ENCODE results near the gene BABAM2. TPM values are rescaled to one million over a fixed set of nuclear protein-coding genes. Genes with fewer than 3 reads are reported as not detected.

BABAM2 gene
- total and polyA plus RNA-seq, 4 donors, result 9.9 to 17.0 (median 13.9) TPM

DNA sequence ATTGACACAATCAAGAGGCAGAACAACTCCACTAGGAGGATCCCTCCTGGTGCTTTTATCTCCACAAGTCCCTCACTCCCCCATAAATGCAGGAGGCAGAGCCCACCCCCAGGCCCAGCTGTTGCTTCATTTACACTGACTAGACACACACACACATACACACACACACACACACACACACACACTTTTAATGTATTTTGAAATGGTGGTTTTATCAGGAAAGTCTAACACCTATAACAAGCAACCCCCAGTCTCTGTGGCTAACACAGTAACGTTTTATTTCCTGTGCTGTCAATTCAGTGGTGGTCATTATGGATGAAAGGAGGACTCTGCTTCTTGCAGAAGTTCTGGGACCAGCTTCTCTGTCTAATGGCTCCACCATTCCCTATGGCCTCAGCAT, 376.8 kb downstream of the BABAM2 start:
- TF ChIP-seq JUND (IDR thresholded peaks at IDR 0.05) (no peak), GABPA (IDR thresholded peaks at IDR 0.05 in 1 of 2, conservative IDR thresholded peaks at IDR 0.05 in 1 of 2) (no peak), FOXA1 (IDR thresholded peaks at IDR 0.05) (no peak), TAF1 (conservative IDR thresholded peaks at IDR 0.05) (no peak)
- TF ChIP-seq, protein P1, sequence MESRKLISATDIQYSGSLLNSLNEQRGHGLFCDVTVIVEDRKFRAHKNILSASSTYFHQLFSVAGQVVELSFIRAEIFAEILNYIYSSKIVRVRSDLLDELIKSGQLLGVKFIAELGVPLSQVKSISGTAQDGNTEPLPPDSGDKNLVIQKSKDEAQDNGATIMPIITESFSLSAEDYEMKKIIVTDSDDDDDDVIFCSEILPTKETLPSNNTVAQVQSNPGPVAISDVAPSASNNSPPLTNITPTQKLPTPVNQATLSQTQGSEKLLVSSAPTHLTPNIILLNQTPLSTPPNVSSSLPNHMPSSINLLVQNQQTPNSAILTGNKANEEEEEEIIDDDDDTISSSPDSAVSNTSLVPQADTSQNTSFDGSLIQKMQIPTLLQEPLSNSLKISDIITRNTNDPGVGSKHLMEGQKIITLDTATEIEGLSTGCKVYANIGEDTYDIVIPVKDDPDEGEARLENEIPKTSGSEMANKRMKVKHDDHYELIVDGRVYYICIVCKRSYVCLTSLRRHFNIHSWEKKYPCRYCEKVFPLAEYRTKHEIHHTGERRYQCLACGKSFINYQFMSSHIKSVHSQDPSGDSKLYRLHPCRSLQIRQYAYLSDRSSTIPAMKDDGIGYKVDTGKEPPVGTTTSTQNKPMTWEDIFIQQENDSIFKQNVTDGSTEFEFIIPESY (IDR thresholded peaks at IDR 0.05), result no peak
- no peak overlapping the region for H3K27ac ChIP-seq (ENCODE audit: low read depth in 1 of 2, low read length in 2 of 2)
- no peaks in the 10 kb centered on the region for H3K4me1 ChIP-seq (ENCODE audit: control insufficient read depth in 4 of 4, insufficient read depth in 4 of 4, low read length in 3 of 4)
- DNase-seq (ENCODE audit: low spot score), result no peak
- H3K36me3 ChIP-seq (ENCODE audit: control insufficient read depth in 4 of 4, insufficient read depth in 3 of 4, low read depth in 1 of 4, low read length in 3 of 4), result no peaks in the 10 kb centered on the region
- no peak overlapping the region for H3K9ac ChIP-seq (ENCODE audit: low read depth in 1 of 2, low read length in 2 of 2)
- no peak overlapping the region for H3K4me3 ChIP-seq (ENCODE audit: low read depth in 1 of 3, low read length in 3 of 3)
- no peaks in the 10 kb centered on the region for H3K9me3 ChIP-seq (ENCODE audit: control insufficient read depth in 4 of 4, low read length in 3 of 4)
- 83% methylated on average over 1 of the region's 1 CpG for WGBS
- no peaks in the 10 kb centered on the region for H3K27me3 ChIP-seq (ENCODE audit: control insufficient read depth in 4 of 4, insufficient read depth in 4 of 4, low read length in 3 of 4)

DNA sequence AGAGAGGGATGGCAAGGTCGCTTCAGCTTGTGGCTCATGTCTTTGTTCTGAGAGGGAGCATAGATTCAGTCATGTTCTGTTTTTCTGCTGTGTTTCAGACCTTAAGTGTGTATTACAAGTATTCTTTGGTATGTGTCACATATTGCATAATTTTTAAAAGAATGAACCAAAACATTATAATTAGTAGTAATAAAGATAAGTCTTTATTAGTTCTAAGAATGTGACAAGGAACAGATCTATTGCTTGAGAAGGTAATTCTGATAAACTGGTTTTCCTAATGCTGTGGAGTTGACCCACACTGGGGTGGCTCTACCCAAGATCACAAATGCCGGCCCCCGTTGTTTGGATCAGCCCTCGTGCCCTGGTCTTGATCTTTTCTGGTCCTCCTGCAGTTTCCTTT, 377.9 kb downstream of the BABAM2 start:
- WGBS, result 84% methylated on average over 4 of the region's 4 CpGs
- no peak overlapping the region for H3K4me3 ChIP-seq (ENCODE audit: low read depth in 1 of 3, low read length in 3 of 3)
- no peaks in the 10 kb centered on the region for H3K27me3 ChIP-seq (ENCODE audit: control insufficient read depth in 4 of 4, insufficient read depth in 4 of 4, low read length in 3 of 4)
- no peak overlapping the region for H3K27ac ChIP-seq (ENCODE audit: low read depth in 1 of 2, low read length in 2 of 2)
- no peak for DNase-seq (ENCODE audit: low spot score)
- H3K9ac ChIP-seq (ENCODE audit: low read depth in 1 of 2, low read length in 2 of 2), result no peak overlapping the region
- H3K9me3 ChIP-seq (ENCODE audit: control insufficient read depth in 4 of 4, low read length in 3 of 4), result no peaks in the 10 kb centered on the region
- no peak for TF ChIP-seq SP1 (IDR thresholded peaks at IDR 0.05)
- no peak for TF ChIP-seq HNF4A (conservative IDR thresholded peaks at IDR 0.05)
- no peaks in the 10 kb centered on the region for H3K36me3 ChIP-seq (ENCODE audit: control insufficient read depth in 4 of 4, insufficient read depth in 3 of 4, low read depth in 1 of 4, low read length in 3 of 4)
- no peaks in the 10 kb centered on the region for H3K4me1 ChIP-seq (ENCODE audit: control insufficient read depth in 4 of 4, insufficient read depth in 4 of 4, low read length in 3 of 4)

DNA sequence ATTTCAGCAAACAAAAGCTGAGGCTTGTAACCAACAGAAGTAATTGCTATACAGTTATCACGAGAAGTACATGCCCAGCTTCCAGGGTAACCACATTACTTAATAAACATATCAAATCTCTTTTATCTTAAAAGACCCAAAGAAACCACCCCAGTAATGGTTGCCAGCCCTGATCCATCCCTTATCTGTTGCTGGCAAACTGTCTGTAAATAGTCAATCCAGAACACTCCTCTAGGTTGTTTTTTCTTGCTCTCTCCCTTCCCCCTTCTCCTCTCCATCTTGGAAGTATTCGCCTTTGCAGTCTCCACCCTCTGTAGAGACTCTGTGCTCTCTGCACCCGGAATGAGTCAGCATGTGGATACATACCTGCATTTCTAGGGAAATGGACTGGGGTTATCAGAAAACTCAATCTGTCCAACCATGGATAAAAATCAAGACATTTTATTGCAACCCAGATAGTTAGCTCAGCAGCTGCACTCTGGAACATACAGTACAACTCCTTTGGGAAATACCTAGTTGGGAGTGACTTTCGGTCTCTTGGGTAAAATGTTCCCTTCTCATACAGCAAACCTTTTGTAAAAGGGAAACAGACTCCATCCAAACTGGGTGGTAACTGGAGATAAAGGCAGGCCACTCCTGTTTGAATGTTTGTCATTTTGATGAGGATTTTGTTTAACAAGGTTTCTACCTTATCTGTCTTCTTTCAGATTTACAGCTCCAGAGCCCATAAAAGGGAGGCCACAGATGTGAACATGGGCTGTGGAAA, 378.7 kb downstream of the BABAM2 start:
- DNase-seq (ENCODE audit: low spot score), result no peak
- TF ChIP-seq HNF4A (conservative IDR thresholded peaks at IDR 0.05) (no peak), RXRA (IDR thresholded peaks at IDR 0.05) (no peak)
- H3K4me1 ChIP-seq (ENCODE audit: control insufficient read depth in 4 of 4, insufficient read depth in 4 of 4, low read length in 3 of 4), result no peaks in the 10 kb centered on the region
- no peak overlapping the region for H3K27ac ChIP-seq (ENCODE audit: low read depth in 1 of 2, low read length in 2 of 2)
- no peak overlapping the region for H3K4me3 ChIP-seq (ENCODE audit: low read depth in 1 of 3, low read length in 3 of 3)
- WGBS, result 79% methylated on average over 4 of the region's 4 CpGs
- H3K27me3 ChIP-seq (ENCODE audit: control insufficient read depth in 4 of 4, insufficient read depth in 4 of 4, low read length in 3 of 4), result no peaks in the 10 kb centered on the region
- no peaks in the 10 kb centered on the region for H3K36me3 ChIP-seq (ENCODE audit: control insufficient read depth in 4 of 4, insufficient read depth in 3 of 4, low read depth in 1 of 4, low read length in 3 of 4)
- no peaks in the 10 kb centered on the region for H3K9me3 ChIP-seq (ENCODE audit: control insufficient read depth in 4 of 4, low read length in 3 of 4)
- H3K9ac ChIP-seq (ENCODE audit: low read depth in 1 of 2, low read length in 2 of 2), result no peak overlapping the region

DNA sequence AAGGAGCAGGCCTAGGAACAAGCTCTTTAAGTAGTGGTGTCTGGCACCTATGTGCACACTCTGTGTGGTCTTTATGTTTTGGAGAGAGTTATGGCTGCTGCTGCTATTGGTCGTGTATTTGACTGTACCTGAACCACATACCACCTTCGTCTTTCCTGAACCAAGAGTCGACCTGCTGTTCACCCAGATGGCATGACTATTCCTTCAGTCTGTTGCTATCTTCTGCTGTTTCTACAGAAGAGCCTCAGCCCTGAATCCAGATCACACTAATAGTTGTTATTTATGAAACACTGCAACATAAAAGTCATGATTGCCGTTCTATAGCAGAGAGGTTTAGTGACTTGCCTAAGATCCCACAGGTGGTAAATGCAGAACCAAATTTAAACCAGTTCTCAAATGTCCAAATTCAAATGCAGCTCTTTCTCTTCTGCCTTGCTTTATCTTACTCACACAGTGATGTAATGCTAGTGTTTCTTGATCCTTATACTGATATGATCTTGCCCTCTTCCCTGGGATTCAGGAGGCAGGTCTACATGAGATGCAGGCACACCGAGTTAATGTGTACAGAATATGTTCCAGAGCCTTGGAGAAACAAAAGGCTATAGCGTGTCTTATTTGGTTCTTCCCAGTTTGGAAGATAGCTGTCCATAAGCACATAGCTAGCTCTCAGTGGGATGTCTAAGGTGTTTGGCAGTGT, 380.1 kb downstream of the BABAM2 start:
- Histone ChIP-seq H3K4me3 (ENCODE audit: low read depth in 1 of 3, low read length in 3 of 3) (no peak overlapping the region), H3K36me3 (ENCODE audit: control insufficient read depth in 4 of 4, insufficient read depth in 3 of 4, low read depth in 1 of 4, low read length in 3 of 4) (no peaks in the 10 kb centered on the region), H3K9me3 (ENCODE audit: control insufficient read depth in 4 of 4, low read length in 3 of 4) (no peaks in the 10 kb centered on the region), H3K27ac (ENCODE audit: low read depth in 1 of 2, low read length in 2 of 2) (no peak overlapping the region), H3K27me3 (ENCODE audit: control insufficient read depth in 4 of 4, insufficient read depth in 4 of 4, low read length in 3 of 4) (no peaks in the 10 kb centered on the region), H3K4me1 (ENCODE audit: control insufficient read depth in 4 of 4, insufficient read depth in 4 of 4, low read length in 3 of 4) (peaks cover 0 to 3% (median 0%) of the 10 kb centered on the region in 4 donors), H3K9ac (ENCODE audit: low read depth in 1 of 2, low read length in 2 of 2) (no peak overlapping the region)
- WGBS, result 93% methylated on average over 6 of the region's 6 CpGs
- DNase-seq (ENCODE audit: low spot score), result no peak
- TF ChIP-seq, protein P2, sequence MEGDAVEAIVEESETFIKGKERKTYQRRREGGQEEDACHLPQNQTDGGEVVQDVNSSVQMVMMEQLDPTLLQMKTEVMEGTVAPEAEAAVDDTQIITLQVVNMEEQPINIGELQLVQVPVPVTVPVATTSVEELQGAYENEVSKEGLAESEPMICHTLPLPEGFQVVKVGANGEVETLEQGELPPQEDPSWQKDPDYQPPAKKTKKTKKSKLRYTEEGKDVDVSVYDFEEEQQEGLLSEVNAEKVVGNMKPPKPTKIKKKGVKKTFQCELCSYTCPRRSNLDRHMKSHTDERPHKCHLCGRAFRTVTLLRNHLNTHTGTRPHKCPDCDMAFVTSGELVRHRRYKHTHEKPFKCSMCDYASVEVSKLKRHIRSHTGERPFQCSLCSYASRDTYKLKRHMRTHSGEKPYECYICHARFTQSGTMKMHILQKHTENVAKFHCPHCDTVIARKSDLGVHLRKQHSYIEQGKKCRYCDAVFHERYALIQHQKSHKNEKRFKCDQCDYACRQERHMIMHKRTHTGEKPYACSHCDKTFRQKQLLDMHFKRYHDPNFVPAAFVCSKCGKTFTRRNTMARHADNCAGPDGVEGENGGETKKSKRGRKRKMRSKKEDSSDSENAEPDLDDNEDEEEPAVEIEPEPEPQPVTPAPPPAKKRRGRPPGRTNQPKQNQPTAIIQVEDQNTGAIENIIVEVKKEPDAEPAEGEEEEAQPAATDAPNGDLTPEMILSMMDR (IDR thresholded peaks at IDR 0.05; ENCODE audit: low read depth, low read length, missing input control), result no peak
- TF ChIP-seq HNF4A (conservative IDR thresholded peaks at IDR 0.05), result no peak
- no peak for TF ChIP-seq TAF1 (conservative IDR thresholded peaks at IDR 0.05)
- TF ChIP-seq SP1 (IDR thresholded peaks at IDR 0.05), result no peak
- no peak for TF ChIP-seq RAD21 (IDR thresholded peaks at IDR 0.05)
- TF ChIP-seq, protein P3, sequence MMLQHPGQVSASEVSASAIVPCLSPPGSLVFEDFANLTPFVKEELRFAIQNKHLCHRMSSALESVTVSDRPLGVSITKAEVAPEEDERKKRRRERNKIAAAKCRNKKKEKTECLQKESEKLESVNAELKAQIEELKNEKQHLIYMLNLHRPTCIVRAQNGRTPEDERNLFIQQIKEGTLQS (IDR thresholded peaks at IDR 0.05), result no peak
- no peak for TF ChIP-seq JUND (IDR thresholded peaks at IDR 0.05)
- no peak for TF ChIP-seq FOXA1 (IDR thresholded peaks at IDR 0.05)
- TF ChIP-seq HNF4G (IDR thresholded peaks at IDR 0.05), result no peak
- TF ChIP-seq RXRA (IDR thresholded peaks at IDR 0.05), result no peak
- no peak for TF ChIP-seq FOXA2 (IDR thresholded peaks at IDR 0.05)
- TF ChIP-seq, protein P4, sequence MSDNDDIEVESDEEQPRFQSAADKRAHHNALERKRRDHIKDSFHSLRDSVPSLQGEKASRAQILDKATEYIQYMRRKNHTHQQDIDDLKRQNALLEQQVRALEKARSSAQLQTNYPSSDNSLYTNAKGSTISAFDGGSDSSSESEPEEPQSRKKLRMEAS (IDR thresholded peaks at IDR 0.05), result no peak
- no peak for TF ChIP-seq GABPA (IDR thresholded peaks at IDR 0.05 in 1 of 2, conservative IDR thresholded peaks at IDR 0.05 in 1 of 2)

Measured in liver (tissue), 9 donors.